Lower leg skin (tissue), 3 donors: ENCODE measurements around the gene INSM2.

Source experiments
- CTCF ChIP-seq, 3 donors: fragments of 450-650 bp; IDR thresholded peaks; one replicate each; pipeline ENCODE4 v1.5.1; 2016; ENCODE audit warnings: antibody characterized with exemption in 3 of 3, mild to moderate bottlenecking in 3 of 3, moderate library complexity in 2 of 3
- POLR2A ChIP-seq, 2 donors: fragments of 450-650 bp; IDR thresholded peaks; one replicate each; pipeline ENCODE4 v1.6.1; 2016 to 2017; ENCODE audit warnings: antibody characterized with exemption in 2 of 2, mild to moderate bottlenecking in 1 of 2, moderate library complexity in 1 of 2

GRCh38 chr14:35515916-35516315 is 18.0 kb upstream of the INSM2 start:
- no peak for TF ChIP-seq CTCF (IDR thresholded peaks at IDR 0.05)
- no peak for TF ChIP-seq POLR2A (IDR thresholded peaks at IDR 0.05)
